HG03565 (cell line): ENCODE results near the gene NCKAP5.
"Not testable (repeated sequence)": the region's sequence is repeated elsewhere in the genome, so short reads cannot be mapped to it uniquely, and the experiment has no call there.

Experiments used
- ATAC-seq: cut with Tn5 transposase; IDR thresholded peaks from one replicate; pipeline ENCODE4 v1.9.1; 2021; ENCODE audit warnings: mild to moderate bottlenecking, moderate library complexity; ENCODE audit not compliant: unreplicated experiment

The NCKAP5 gene

GRCh38 chr2:133475610-133476009 is 92.7 kb downstream of the NCKAP5 start:
- no peak for ATAC-seq

GRCh38 chr2:133470446-133470845 is 97.8 kb downstream of the NCKAP5 start:
- not testable (repeated sequence) for ATAC-seq

GRCh38 chr2:133462811-133463210 is 105.5 kb downstream of the NCKAP5 start:
- ATAC-seq = no peak

- no peak for ATAC-seq
Observed at GRCh38 chr2:133461484-133461883, 106.8 kb downstream of the NCKAP5 start.

GRCh38 chr2:133459590-133459989 is 108.7 kb downstream of the NCKAP5 start:
- ATAC-seq = no peak

GRCh38 chr2:133458280-133458679 is 110.0 kb downstream of the NCKAP5 start:
- no peak for ATAC-seq

GRCh38 chr2:133457861-133458260 is 110.4 kb downstream of the NCKAP5 start:
- ATAC-seq = no peak

- ATAC-seq = no peak
Observed at GRCh38 chr2:133456971-133457370, 111.3 kb downstream of the NCKAP5 start.

- ATAC-seq = no peak
Observed at GRCh38 chr2:133456156-133456555, 112.1 kb downstream of the NCKAP5 start.

- no peak for ATAC-seq
Observed at GRCh38 chr2:133453032-133453431, 115.2 kb downstream of the NCKAP5 start.

GRCh38 chr2:133452583-133452982 is 115.7 kb downstream of the NCKAP5 start:
- ATAC-seq = no peak

GRCh38 chr2:133452146-133452545 is 116.1 kb downstream of the NCKAP5 start:
- no peak for ATAC-seq

- ATAC-seq = no peak
Observed at GRCh38 chr2:133448195-133448594, 120.1 kb downstream of the NCKAP5 start.

GRCh38 chr2:133447303-133447702 is 121.0 kb downstream of the NCKAP5 start:
- no peak for ATAC-seq

- ATAC-seq = no peak
Observed at GRCh38 chr2:133444465-133444864, 123.8 kb downstream of the NCKAP5 start.

GRCh38 chr2:133442393-133442792 is 125.9 kb downstream of the NCKAP5 start:
- ATAC-seq = no peak

GRCh38 chr2:133439565-133439920 is 128.7 kb downstream of the NCKAP5 start:
- no peak for ATAC-seq

- ATAC-seq = no peak
Observed at GRCh38 chr2:133438848-133439564, 129.3 kb downstream of the NCKAP5 start.

- ATAC-seq = no peak
Observed at GRCh38 chr2:133438026-133438425, 130.2 kb downstream of the NCKAP5 start.

- no peak for ATAC-seq
Observed at GRCh38 chr2:133437492-133437891, 130.8 kb downstream of the NCKAP5 start.

- no peak for ATAC-seq
Observed at GRCh38 chr2:133434959-133435668, 133.1 kb downstream of the NCKAP5 start.
